HG03060 (cell line): ENCODE data around the gene MFN2.
A peak's percentile ranks its signal among the peaks of the same experiment; 100 is the strongest.
"Not testable (repeated sequence)": the region's sequence is repeated elsewhere in the genome, so short reads cannot be mapped to it uniquely, and the experiment has no call there.

ENCODE experiments used
- ATAC-seq: cut with Tn5 transposase; IDR thresholded peaks from one replicate; pipeline ENCODE4 v1.9.1; 2021; ENCODE audit warnings: low read depth, moderate number of reproducible peaks; ENCODE audit not compliant: unreplicated experiment

Gene MFN2

DNA sequence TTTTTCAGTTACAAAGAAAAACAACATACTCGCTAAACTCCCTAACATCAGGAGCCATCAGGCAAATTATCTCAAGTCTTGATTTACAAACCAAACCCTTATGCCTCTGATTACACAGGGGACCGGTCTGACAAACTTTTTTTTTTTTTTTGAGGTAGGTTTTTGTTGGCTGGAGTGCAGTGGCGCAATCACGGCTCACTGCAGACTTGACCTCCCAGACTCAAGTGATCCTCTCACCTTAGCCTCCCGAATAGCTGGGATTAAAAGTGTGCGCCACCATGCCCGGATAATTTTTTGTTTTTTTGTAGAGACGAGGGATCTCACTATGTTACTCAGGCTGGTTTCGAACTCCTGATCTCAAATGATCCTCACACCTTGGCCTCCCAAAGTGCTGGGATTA, 35.3 kb downstream of the MFN2 start:
- no peak for ATAC-seq

DNA sequence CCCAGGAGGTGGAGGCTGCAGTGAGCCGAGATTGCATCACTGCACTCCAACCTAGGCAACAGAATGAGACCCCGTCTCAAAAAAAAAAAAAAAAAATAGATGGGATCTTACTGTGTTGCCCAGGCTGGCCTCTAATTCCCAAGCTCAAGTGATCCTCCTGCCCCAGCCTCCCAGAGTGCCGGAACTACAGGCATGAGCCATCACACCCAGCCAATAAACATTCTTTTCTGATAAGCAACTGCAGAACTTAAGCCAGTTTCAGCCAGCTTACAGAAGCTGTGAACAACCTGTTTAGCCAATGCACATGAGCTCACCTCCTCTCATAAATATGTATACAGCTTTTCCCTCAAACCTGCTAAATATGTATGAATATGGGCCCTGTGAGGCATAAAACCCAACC, 35.9 kb downstream of the MFN2 start:
- no peak for ATAC-seq

DNA sequence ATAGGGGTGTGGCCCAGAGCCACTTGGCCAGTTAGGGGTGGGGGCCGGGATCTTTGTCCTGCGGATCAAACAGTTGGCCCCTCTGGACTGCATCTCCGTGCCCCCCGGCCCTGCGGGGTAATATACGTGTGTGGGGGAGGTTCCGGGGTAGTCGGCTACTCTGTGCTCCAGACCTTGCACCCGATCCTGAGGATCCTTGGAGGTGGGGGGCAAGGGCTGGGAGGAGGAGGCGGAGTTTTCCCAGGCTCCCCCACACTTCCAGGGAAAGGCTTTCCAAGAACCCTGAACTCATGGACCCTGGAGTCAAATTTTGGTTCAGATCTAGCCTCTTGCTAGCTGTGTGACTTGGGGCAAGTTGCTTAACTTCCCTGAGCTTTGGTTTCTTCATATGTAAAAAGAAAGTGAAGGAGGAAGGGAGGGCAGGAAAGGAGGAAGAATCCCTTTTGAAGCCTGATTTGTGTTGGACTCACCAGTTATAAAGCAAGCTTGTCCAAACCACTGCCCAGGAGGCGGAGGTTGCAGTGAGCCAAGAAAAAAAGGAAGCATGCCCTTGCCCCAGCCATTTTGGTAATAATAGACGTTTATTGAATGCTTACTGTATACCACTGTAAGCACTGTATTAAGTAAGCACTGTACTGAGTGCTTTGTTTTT, 39.7 kb downstream of the MFN2 start:
- no peak for ATAC-seq

DNA sequence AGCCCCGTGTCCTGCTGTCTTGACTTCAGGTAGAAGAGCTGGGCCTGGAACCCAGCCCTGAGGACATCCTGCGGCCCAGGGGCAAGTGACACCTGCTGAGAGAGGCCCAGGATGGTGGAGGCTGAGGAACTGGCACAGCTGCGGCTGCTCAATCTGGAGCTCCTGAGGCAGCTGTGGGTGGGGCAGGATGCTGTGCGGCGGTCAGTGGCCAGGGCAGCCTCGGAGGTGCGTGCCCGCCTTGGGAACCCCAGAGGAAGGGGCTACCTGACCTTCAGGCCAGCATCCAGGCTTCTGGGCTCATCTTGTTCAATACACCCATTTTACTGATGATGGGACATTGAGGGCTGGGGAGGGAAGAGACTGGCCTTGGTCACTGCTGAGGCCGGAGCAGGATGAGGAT, 41.4 kb downstream of the MFN2 start:
- no peak for ATAC-seq

- ATAC-seq: no peak
These were observed 41.8 kb downstream of the MFN2 start for GRCh38 chr1:12022036-12022435.

DNA sequence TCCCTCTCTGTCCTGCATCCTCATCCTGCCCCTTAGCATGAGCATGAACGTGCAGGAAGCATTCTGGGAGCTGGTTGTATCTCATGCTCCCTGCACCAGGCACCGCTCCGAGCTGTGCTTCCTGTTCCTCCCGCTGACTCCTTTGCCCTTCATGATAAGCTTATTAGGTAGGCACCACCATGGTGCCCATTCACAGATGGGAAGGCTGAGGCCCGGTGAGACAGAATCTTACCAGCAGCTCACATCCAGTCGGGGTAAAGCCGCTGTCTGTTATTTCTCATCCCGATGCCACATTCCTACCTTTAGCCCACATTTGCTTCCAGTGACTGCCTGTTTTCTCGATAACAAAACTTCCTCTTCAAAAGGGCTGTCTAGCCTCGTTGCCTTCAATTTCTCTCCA, 46.3 kb downstream of the MFN2 start:
- no peak for ATAC-seq

- no peak for ATAC-seq
These were observed 48.0 kb downstream of the MFN2 start for GRCh38 chr1:12028248-12028647.

GRCh38 chr1:12028957-12029511, 48.8 kb downstream of the MFN2 start:
- ATAC-seq: no peak

DNA sequence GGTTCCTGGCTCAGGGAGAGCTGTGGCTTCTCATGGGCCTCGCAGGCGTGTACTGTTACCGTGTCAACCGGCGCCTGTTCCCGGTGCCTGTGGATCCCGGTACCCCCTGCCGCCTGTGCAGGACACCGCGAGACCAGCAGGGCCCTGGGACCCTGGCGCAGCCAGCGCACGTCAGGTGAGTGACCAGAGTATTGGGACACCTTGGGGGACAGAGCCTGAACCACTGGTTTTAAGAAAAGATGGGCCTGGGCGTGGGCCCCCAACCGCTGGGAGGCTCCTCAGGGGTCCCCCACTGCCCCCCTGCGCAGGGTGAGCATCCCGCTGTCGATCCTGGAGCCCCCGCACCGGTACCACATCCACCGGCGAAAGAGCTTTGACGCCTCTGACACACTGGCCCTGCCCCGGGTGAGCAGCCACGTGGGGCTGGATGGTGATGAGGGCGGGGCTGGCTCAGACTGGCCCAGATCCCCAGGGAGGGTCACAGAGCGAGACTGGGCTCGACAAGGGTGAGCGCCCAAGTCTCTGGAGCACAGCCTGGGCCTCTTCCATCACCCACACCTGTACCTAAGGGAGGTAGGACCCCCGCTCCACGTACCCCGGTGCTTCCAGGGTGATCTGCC, 49.6 kb downstream of the MFN2 start:
- ATAC-seq: no peak

DNA sequence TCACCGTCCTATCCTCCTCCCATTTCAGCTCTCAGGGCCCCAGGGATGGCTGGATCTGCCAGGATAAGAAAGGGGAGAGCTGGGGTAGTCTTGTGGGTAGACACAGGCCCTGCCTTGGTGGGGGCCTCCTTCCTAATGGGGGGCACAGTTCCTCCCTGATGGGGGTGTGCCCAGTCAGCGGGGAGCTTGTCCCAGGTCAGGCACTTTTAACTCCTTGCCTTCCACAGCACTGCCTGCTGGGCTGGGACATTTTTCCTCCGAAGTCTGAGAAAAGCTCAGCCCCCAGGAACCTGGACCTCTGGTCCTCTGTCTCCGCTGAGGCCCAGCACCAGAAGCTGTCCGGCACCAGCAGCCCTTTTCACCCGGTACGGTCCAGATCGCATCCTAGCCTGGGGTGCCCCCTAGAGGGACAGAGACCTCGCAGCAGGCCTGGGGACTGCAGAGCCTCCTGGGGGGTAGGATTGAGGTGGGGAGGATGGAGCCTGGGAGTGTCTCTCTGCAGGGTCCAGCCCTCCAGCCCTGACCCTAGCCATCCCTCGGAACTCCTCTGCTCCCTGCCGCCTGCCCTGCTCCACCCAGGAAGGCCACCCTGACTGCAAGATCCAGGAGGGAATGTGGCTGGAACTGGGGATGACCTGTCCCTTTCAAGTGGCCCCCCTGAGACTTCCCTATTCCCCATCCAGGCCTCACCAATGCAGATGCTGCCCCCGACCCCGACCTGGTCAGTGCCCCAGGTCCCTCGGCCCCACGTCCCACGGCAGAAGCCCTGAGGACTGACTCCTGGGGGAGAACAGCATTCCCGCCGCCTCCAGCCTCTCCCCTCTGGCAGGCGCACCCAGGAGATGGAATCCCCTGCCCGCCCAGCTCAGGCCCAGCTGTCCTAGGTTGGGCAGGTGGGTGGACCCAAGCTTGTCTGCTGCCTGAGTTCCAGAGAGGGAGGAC, 51.1 kb downstream of the MFN2 start:
- no peak for ATAC-seq

DNA sequence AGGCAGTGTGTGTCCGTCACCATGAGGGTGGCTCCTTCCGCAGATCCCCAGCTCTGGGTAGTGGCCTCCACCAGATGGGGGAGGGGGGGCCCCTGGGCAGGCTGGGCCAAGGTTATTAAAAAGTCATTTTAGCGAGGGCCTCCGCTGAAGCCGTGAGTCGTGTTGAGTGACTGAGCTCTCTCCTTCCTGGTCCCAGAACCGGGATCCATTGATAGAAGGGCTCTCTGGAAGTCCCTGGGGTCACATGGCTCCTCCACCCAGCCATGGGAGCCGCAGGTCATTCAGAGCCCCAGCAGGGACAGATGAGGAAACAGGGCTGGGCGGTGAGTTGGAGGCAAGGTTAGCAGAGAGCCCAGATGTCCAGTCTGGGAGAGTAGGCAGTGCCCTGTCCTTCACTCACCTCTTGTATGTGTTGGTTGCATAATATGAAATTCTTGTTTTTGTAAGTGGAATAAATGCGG, 51.9 kb downstream of the MFN2 start:
- no peak for ATAC-seq

DNA sequence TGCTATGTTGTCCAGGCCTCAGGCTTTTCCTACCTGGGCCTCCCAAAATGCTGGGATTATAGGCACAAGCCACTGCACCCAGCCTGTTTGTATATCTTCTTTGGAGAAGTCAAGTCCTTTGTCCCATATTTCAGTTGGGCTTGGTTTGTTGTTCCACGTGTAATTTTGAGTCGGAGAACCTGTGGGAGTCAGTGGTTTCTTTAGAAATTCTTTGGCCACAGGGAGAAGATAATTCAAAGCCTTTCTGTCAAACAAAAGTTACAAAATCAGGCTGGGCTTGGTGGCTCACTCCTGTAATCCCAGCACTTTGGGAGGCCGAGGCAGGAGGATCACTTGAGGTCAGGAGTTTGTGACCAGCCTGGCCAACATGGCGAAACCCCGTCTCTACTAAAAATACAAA, 53.2 kb downstream of the MFN2 start:
- not testable (repeated sequence) for ATAC-seq

DNA sequence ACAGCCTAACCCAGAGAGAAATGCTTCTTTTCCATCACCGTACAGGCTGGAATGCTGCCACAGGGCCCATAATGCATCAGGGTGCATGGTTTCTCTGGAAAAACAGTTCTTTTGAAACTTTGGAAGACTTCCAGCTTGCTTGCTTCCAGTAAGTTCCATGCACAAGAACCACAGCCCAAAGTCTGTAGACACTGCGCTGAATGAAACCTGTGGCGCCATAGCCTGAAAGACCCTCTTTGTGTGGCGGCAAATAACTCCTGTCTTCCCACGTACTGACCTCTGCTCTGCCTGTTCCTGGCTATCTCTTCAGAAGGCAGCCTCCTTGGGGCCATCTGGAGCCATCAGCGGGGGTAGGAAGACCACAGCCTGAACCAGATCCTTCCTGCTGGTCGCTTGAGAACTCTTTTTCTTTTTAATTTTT, 54.1 kb downstream of the MFN2 start:
- ATAC-seq: no peak

DNA sequence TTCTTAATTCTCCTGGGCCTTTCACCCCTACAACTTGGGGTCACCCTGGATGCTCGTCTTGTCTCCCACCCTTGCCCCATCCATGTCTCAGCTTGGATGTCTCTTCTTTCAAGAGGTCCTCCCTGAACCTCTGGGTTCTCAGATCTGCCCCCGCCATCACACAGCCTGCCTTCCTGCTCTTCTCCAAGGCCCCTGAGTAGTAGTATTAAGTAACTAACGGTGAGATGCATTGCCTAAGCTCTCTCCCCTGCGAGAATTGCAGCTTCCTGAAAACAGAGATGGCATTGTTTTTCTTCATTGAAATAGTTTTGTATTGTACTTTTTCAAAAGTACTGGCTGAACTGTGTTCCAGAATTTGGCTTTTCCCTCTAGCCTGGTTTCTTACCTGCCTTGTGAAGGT, 55.1 kb downstream of the MFN2 start:
- ATAC-seq: no peak

DNA sequence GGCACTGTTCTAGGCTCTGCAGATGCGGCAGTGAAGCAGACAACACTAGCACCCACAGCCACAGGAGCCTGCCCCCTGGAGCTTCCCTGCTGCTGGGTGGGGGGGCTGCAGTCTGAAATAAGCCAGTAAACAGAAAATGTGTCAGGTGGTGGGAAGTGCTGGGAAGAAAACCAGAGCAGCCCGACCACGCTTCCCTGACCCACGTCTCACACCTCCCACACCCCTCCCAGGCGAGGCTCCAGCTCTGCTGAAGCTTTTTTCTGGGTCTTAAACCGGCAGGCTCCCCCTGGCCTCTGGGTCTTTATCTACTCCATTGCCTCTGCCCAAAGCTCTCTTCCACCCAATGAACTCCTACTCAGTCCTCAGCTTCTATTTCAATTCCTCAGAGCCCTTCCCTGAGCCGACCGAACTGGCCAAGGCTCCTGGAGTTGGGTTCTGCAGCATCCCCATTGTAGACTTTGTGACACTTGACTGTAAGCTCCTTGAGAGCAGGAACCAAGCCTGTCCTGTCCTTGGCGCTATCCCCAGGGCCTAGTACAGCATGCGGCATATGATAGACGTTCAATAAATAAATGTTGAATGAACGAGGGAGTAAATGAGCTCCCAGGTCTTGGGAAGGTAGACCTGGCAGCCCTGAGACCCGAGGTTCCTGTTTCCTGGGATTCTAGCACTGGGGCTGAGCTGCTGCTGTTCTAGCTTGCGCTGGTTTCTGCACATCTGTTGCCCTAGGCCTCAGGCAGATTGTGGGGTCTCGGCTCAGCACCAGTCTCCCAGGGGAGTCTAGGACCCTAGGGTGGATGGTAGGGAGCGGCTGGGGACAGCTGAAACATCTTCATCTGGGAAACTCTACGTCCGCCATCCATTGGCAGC, 57.5 kb downstream of the MFN2 start:
- no peak for ATAC-seq

GRCh38 chr1:12038356-12039163, 58.3 kb downstream of the MFN2 start:
- ATAC-seq: no peak

GRCh38 chr1:12039164-12039525, 58.9 kb downstream of the MFN2 start:
- ATAC-seq: no peak

GRCh38 chr1:12039824-12040456, 59.7 kb downstream of the MFN2 start:
- ATAC-seq: peak; percentile 29
